ENCODE measurements around the gene CBLB.

- TF ChIP-seq, protein P1, sequence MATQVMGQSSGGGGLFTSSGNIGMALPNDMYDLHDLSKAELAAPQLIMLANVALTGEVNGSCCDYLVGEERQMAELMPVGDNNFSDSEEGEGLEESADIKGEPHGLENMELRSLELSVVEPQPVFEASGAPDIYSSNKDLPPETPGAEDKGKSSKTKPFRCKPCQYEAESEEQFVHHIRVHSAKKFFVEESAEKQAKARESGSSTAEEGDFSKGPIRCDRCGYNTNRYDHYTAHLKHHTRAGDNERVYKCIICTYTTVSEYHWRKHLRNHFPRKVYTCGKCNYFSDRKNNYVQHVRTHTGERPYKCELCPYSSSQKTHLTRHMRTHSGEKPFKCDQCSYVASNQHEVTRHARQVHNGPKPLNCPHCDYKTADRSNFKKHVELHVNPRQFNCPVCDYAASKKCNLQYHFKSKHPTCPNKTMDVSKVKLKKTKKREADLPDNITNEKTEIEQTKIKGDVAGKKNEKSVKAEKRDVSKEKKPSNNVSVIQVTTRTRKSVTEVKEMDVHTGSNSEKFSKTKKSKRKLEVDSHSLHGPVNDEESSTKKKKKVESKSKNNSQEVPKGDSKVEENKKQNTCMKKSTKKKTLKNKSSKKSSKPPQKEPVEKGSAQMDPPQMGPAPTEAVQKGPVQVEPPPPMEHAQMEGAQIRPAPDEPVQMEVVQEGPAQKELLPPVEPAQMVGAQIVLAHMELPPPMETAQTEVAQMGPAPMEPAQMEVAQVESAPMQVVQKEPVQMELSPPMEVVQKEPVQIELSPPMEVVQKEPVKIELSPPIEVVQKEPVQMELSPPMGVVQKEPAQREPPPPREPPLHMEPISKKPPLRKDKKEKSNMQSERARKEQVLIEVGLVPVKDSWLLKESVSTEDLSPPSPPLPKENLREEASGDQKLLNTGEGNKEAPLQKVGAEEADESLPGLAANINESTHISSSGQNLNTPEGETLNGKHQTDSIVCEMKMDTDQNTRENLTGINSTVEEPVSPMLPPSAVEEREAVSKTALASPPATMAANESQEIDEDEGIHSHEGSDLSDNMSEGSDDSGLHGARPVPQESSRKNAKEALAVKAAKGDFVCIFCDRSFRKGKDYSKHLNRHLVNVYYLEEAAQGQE (IDR thresholded peaks at IDR 0.05; ENCODE audit: insufficient read depth in 1 of 2, low read depth in 2 of 2, low read length in 1 of 2): no peak
- TF ChIP-seq, protein P2, sequence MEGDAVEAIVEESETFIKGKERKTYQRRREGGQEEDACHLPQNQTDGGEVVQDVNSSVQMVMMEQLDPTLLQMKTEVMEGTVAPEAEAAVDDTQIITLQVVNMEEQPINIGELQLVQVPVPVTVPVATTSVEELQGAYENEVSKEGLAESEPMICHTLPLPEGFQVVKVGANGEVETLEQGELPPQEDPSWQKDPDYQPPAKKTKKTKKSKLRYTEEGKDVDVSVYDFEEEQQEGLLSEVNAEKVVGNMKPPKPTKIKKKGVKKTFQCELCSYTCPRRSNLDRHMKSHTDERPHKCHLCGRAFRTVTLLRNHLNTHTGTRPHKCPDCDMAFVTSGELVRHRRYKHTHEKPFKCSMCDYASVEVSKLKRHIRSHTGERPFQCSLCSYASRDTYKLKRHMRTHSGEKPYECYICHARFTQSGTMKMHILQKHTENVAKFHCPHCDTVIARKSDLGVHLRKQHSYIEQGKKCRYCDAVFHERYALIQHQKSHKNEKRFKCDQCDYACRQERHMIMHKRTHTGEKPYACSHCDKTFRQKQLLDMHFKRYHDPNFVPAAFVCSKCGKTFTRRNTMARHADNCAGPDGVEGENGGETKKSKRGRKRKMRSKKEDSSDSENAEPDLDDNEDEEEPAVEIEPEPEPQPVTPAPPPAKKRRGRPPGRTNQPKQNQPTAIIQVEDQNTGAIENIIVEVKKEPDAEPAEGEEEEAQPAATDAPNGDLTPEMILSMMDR (IDR thresholded peaks at IDR 0.05): no peak
- TF ChIP-seq SIN3A (IDR thresholded peaks at IDR 0.05; ENCODE audit: borderline replicate concordance, insufficient read depth, low read depth, low read length): no peak
These were observed 44.1 kb upstream of the CBLB start for GRCh38 chr3:105912891-105913290.
